ENCODE results near the gene DISC1.
"Not testable (repeated sequence)": the region's sequence is repeated elsewhere in the genome, so short reads cannot be mapped to it uniquely, and the experiment has no call there.

- TF ChIP-seq, protein P1, sequence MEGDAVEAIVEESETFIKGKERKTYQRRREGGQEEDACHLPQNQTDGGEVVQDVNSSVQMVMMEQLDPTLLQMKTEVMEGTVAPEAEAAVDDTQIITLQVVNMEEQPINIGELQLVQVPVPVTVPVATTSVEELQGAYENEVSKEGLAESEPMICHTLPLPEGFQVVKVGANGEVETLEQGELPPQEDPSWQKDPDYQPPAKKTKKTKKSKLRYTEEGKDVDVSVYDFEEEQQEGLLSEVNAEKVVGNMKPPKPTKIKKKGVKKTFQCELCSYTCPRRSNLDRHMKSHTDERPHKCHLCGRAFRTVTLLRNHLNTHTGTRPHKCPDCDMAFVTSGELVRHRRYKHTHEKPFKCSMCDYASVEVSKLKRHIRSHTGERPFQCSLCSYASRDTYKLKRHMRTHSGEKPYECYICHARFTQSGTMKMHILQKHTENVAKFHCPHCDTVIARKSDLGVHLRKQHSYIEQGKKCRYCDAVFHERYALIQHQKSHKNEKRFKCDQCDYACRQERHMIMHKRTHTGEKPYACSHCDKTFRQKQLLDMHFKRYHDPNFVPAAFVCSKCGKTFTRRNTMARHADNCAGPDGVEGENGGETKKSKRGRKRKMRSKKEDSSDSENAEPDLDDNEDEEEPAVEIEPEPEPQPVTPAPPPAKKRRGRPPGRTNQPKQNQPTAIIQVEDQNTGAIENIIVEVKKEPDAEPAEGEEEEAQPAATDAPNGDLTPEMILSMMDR (conservative IDR thresholded peaks at IDR 0.05) = not testable (repeated sequence)
- TF ChIP-seq ZFX (IDR thresholded peaks at IDR 0.05) = not testable (repeated sequence)
Measured at GRCh38 chr1:231765825-231766224, 139.2 kb downstream of the DISC1 start.
